Ascending aorta (tissue), 2 donors: ENCODE measurements around the gene TTC22. TPM values are rescaled to one million over a fixed set of nuclear protein-coding genes. Genes with fewer than 3 reads are reported as not detected.

ENCODE experiments used
- DNase-seq, 2 donors: peaks; one replicate each; pipeline ENCODE4 v3.0.0-alpha.2; 2019; ENCODE audit warnings: low spot score in 2 of 2
- H3K27ac ChIP-seq, 2 donors: fragments of 200-600 bp; sonication (generic); one replicate each; pipeline ENCODE4 v1.5.1; 2016 to 2017; ENCODE audit warnings: mild to moderate bottlenecking in 1 of 2
- H3K27me3 ChIP-seq: fragments of 200-600 bp; sonication (generic); one replicate; pipeline ENCODE4 v1.5.1; 2017
- H3K36me3 ChIP-seq, 2 donors: fragments of 200-600 bp; sonication (generic); one replicate each; pipeline ENCODE4 v1.5.1; 2016
- H3K4me1 ChIP-seq, 2 donors: fragments of 200-600 bp; sonication (generic); one replicate each; pipeline ENCODE4 v1.5.1; 2016 to 2017; ENCODE audit warnings: mild to moderate bottlenecking in 1 of 2
- H3K4me3 ChIP-seq, 2 donors: fragments of 200-600 bp; sonication (generic); one replicate each; pipeline ENCODE4 v1.5.1; 2016 to 2017; ENCODE audit warnings: mild to moderate bottlenecking in 1 of 2
- H3K9me3 ChIP-seq, 2 donors: fragments of 200-600 bp; sonication (generic); one replicate each; pipeline ENCODE4 v1.5.1; 2016
- CTCF ChIP-seq, 3 experiments: fragments of 200-600 bp in 2 of 3; fragments of 450-650 bp in 1 of 3; sonication (generic) in 2 of 3; IDR thresholded peaks; one replicate each; pipeline ENCODE4 v1.5.1; 2016 to 2019; ENCODE audit warnings: antibody characterized with exemption in 3 of 3, mild to moderate bottlenecking in 1 of 3, moderate library complexity in 1 of 3
- intact Hi-C: fragments of 100-400 bp; cut with DNase I; formaldehyde crosslinking; loops from one replicate; pipeline ENCODE4 v1.15.1; 2023
- total RNA-seq: library from RNA; depleted of rRNA; stranded (reverse); fragments of >200 nt; gene quantifications from one replicate; pipeline ENCODE4 v1.1.0, GENCODE V29; 2016

TTC22 gene
- total RNA-seq, 1 donor from 2014 or later: not detected

GRCh38 chr1:54741531-54741930, 59.6 kb downstream of the TTC22 start:
- Histone ChIP-seq H3K27ac (no peak overlapping the region), H3K9me3 (no peaks in the 10 kb centered on the region), H3K36me3 (peaks cover 50 to 72% of the 10 kb centered on the region in 2 donors), H3K4me3 (no peak overlapping the region), H3K4me1 (no peaks in the 10 kb centered on the region), H3K27me3 (no peaks in the 10 kb centered on the region)
- DNase-seq: peak in 1 of 2 donors; percentile 35
- intact Hi-C loops: no loop called here
- no peak for TF ChIP-seq CTCF (IDR thresholded peaks at IDR 0.05)

- Histone ChIP-seq H3K27me3 (no peaks in the 10 kb centered on the region), H3K4me3 (no peak overlapping the region), H3K36me3 (peaks cover 57 to 83% of the 10 kb centered on the region in 2 donors), H3K4me1 (no peaks in the 10 kb centered on the region), H3K9me3 (no peaks in the 10 kb centered on the region), H3K27ac (no peak overlapping the region)
- intact Hi-C loops: no loop called here
- peak in 1 of 2 donors; percentile 16 for DNase-seq
- TF ChIP-seq CTCF (IDR thresholded peaks at IDR 0.05): no peak
Observed at GRCh38 chr1:54738244-54738643, 62.9 kb downstream of the TTC22 start.

GRCh38 chr1:54736685-54737084, 64.4 kb downstream of the TTC22 start:
- Histone ChIP-seq H3K4me3 (no peak overlapping the region), H3K4me1 (no peaks in the 10 kb centered on the region), H3K9me3 (no peaks in the 10 kb centered on the region), H3K36me3 (peaks cover 55 to 88% of the 10 kb centered on the region in 2 donors), H3K27ac (no peak overlapping the region), H3K27me3 (no peaks in the 10 kb centered on the region)
- intact Hi-C loops: no loop called here
- DNase-seq: peak in 1 of 2 donors; percentile 46
- no peak for TF ChIP-seq CTCF (IDR thresholded peaks at IDR 0.05)

Other genes with a start within 250 kb of the TTC22 start
- not detected for gene FAM151A, start 177.8 kb downstream of the TTC22 start, total RNA-seq
- gene MROH7, start 159.5 kb downstream of the TTC22 start, total RNA-seq: 2.0 TPM
- 20.6 TPM for gene TTC4, start 85.5 kb downstream of the TTC22 start, total RNA-seq
- gene PARS2, start 36.8 kb downstream of the TTC22 start, total RNA-seq: 0.43 TPM
- 16.6 TPM for gene DHCR24, start 85.9 kb upstream of the TTC22 start, total RNA-seq
- not detected for gene TMEM61, start 179.3 kb upstream of the TTC22 start, total RNA-seq
- gene BSND, start 197.6 kb upstream of the TTC22 start, total RNA-seq: not detected
- gene PCSK9, start 238.2 kb upstream of the TTC22 start, total RNA-seq: not detected